ENCODE measurements around the gene RACK1. TPM values are rescaled to one million over a fixed set of nuclear protein-coding genes. Genes with fewer than 3 reads are reported as not detected.

The RACK1 gene
- total and polyA plus RNA-seq, 2 experiments from 2014 or later, result 2,372 to 4,798 TPM

- no peak for TF ChIP-seq POLR2AphosphoS5 (IDR thresholded peaks at IDR 0.05; ENCODE audit: low read depth)
Observed at GRCh38 chr5:181255836-181256578, 12.3 kb upstream of the RACK1 start (continued).

- peaks cover 5% of the 10 kb centered on the region for H3K27me3 Mint-ChIP-seq (ENCODE audit: insufficient read depth, low read depth, poor library complexity)
- no peak overlapping the region for H3K4me3 ChIP-seq
- H2AFZ ChIP-seq, result no peak overlapping the region
- H3K36me3 ChIP-seq (ENCODE audit: insufficient read depth), result peaks cover 32% of the 10 kb centered on the region
- no peak overlapping the region for H3K27ac Mint-ChIP-seq
- H3K4me1 Mint-ChIP-seq, result peaks cover 19% of the 10 kb centered on the region
- H3K4me2 ChIP-seq, result no peak overlapping the region
- peaks cover 94% of the 10 kb centered on the region for H3K79me2 ChIP-seq (replicated peaks; ENCODE audit: insufficient read depth)
- H3K4me3 Mint-ChIP-seq, result no peak overlapping the region
- no peak for TF ChIP-seq ZNF331 (CRISPR knock-in tag; IDR thresholded peaks at IDR 0.05; ENCODE audit: low read depth)
- no peak for TF ChIP-seq ZNF462 (CRISPR knock-in tag; IDR thresholded peaks at IDR 0.05)
- no peak for TF ChIP-seq REST (IDR thresholded peaks at IDR 0.05; ENCODE audit: unreplicated experiment)
- TF ChIP-seq CTCF (conservative IDR thresholded peaks at IDR 0.05; ENCODE audit: low read depth in 2 of 2), result no peak
- H3K36me3 Mint-ChIP-seq (ENCODE audit: low read depth), result peaks cover 47% of the 10 kb centered on the region
- peaks cover 18% of the 10 kb centered on the region for H3F3A ChIP-seq (replicated peaks; ENCODE audit: low read depth)
- no peak overlapping the region; the same call in 1 of the 2 replicates for H3K27ac ChIP-seq (ENCODE audit: low read depth)
- ATAC-seq, result no peak
- no peaks in the 10 kb centered on the region for H3K9me3 Mint-ChIP-seq
- peaks cover 21% of the 10 kb centered on the region for H3K4me1 ChIP-seq (ENCODE audit: insufficient read depth)
- no peaks in the 10 kb centered on the region for H3K9me2 ChIP-seq (ENCODE audit: insufficient read depth)
- DNase-seq (ENCODE audit: low spot score), result no peak
- no peaks in the 10 kb centered on the region for H3K27me3 ChIP-seq (ENCODE audit: insufficient read depth)
- H4K20me1 ChIP-seq (replicated peaks; ENCODE audit: insufficient read depth), result peaks cover 56% of the 10 kb centered on the region
Observed at GRCh38 chr5:181255276-181255675, 11.6 kb upstream of the RACK1 start.

Data from GM23338 (cell line).